Measurements from ENCODE around the gene MAPK8. TPM values are rescaled to one million over a fixed set of nuclear protein-coding genes. Genes with fewer than 3 reads are reported as not detected.

The MAPK8 gene
- total and polyA plus RNA-seq, 9 of the 15 experiments (the other 6 are each of a cell fraction or from before 2014, with no cell fraction given), result 6.4 to 159 (median 71.0) TPM

DNA sequence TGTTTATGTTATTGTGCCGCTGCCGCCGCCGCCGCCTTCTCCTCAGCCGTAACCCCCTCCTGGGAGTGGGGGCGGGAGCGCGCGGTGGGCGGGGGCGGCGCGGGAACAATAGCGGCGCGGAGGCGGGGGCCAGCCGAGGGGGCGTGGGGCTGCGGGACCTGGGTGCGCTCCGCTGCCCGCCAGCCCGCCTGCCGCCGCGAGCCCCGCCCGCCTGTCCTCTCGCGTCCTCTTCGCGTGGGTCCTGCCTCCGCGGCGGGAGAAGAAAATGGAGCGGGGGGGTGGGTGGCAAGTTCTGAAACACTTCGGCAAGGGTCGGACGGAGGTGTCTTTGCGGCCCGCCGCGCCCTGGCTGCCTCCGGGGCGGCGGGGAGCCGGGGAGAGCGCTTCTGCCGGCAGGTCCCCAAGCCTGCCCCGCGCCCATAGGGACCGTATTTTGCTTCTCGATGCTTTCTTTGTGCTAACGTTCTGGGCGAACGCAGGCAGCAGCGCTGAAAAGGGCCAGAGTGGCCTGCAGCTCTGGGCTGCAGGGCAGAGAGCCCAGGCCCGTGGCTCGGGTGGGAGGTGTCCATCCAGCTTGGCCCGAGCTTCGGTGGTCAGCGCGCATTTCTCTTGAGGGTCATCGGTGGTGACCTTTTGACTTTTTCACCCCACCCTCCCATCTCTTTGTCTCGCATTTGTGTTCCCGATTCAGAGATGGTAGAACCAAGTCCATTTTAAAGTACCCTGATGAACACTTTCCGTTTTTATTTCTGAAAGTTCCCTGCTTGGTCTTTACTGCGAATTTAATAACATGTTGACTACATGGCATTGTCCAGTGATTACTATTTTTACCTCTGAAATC is 613 bp downstream of the MAPK8 start (continued):
- TF ChIP-seq, protein P1, sequence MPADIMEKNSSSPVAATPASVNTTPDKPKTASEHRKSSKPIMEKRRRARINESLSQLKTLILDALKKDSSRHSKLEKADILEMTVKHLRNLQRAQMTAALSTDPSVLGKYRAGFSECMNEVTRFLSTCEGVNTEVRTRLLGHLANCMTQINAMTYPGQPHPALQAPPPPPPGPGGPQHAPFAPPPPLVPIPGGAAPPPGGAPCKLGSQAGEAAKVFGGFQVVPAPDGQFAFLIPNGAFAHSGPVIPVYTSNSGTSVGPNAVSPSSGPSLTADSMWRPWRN (IDR thresholded peaks at IDR 0.05; ENCODE audit: low read depth), result no peak
- TF ChIP-seq ZNF146 (CRISPR knock-in tag; IDR thresholded peaks at IDR 0.05; ENCODE audit: unreplicated experiment) (no peak), ZNF24 (IDR thresholded peaks at IDR 0.05) (no peak), FOXJ3 (CRISPR knock-in tag; IDR thresholded peaks at IDR 0.05) (no peak), PYGO2 (tag; IDR thresholded peaks at IDR 0.05) (no peak), CXXC5 (CRISPR knock-in tag; IDR thresholded peaks at IDR 0.05) (no peak), NBN (IDR thresholded peaks at IDR 0.05; ENCODE audit: low read depth) (no peak), SAFB (IDR thresholded peaks at IDR 0.05; ENCODE audit: borderline replicate concordance, low read depth, low read length) (0 out of 2 replicates have a peak, but pooled peaks have one; percentile 26), NEUROD1 (IDR thresholded peaks at IDR 0.05; ENCODE audit: borderline replicate concordance, low read depth, low read length, partially characterized antibody) (no peak), TAF1 (IDR thresholded peaks at IDR 0.05; ENCODE audit: control insufficient read depth, extremely low read depth, insufficient read depth, low read length, severe bottlenecking) (no peak), NR2F6 (CRISPR knock-in tag; IDR thresholded peaks at IDR 0.05) (0 out of 2 replicates have a peak, but pooled peaks have one; percentile 56), SP1 (CRISPR knock-in tag; IDR thresholded peaks at IDR 0.05) (peak; percentile 54)
- TF ChIP-seq, protein P2, sequence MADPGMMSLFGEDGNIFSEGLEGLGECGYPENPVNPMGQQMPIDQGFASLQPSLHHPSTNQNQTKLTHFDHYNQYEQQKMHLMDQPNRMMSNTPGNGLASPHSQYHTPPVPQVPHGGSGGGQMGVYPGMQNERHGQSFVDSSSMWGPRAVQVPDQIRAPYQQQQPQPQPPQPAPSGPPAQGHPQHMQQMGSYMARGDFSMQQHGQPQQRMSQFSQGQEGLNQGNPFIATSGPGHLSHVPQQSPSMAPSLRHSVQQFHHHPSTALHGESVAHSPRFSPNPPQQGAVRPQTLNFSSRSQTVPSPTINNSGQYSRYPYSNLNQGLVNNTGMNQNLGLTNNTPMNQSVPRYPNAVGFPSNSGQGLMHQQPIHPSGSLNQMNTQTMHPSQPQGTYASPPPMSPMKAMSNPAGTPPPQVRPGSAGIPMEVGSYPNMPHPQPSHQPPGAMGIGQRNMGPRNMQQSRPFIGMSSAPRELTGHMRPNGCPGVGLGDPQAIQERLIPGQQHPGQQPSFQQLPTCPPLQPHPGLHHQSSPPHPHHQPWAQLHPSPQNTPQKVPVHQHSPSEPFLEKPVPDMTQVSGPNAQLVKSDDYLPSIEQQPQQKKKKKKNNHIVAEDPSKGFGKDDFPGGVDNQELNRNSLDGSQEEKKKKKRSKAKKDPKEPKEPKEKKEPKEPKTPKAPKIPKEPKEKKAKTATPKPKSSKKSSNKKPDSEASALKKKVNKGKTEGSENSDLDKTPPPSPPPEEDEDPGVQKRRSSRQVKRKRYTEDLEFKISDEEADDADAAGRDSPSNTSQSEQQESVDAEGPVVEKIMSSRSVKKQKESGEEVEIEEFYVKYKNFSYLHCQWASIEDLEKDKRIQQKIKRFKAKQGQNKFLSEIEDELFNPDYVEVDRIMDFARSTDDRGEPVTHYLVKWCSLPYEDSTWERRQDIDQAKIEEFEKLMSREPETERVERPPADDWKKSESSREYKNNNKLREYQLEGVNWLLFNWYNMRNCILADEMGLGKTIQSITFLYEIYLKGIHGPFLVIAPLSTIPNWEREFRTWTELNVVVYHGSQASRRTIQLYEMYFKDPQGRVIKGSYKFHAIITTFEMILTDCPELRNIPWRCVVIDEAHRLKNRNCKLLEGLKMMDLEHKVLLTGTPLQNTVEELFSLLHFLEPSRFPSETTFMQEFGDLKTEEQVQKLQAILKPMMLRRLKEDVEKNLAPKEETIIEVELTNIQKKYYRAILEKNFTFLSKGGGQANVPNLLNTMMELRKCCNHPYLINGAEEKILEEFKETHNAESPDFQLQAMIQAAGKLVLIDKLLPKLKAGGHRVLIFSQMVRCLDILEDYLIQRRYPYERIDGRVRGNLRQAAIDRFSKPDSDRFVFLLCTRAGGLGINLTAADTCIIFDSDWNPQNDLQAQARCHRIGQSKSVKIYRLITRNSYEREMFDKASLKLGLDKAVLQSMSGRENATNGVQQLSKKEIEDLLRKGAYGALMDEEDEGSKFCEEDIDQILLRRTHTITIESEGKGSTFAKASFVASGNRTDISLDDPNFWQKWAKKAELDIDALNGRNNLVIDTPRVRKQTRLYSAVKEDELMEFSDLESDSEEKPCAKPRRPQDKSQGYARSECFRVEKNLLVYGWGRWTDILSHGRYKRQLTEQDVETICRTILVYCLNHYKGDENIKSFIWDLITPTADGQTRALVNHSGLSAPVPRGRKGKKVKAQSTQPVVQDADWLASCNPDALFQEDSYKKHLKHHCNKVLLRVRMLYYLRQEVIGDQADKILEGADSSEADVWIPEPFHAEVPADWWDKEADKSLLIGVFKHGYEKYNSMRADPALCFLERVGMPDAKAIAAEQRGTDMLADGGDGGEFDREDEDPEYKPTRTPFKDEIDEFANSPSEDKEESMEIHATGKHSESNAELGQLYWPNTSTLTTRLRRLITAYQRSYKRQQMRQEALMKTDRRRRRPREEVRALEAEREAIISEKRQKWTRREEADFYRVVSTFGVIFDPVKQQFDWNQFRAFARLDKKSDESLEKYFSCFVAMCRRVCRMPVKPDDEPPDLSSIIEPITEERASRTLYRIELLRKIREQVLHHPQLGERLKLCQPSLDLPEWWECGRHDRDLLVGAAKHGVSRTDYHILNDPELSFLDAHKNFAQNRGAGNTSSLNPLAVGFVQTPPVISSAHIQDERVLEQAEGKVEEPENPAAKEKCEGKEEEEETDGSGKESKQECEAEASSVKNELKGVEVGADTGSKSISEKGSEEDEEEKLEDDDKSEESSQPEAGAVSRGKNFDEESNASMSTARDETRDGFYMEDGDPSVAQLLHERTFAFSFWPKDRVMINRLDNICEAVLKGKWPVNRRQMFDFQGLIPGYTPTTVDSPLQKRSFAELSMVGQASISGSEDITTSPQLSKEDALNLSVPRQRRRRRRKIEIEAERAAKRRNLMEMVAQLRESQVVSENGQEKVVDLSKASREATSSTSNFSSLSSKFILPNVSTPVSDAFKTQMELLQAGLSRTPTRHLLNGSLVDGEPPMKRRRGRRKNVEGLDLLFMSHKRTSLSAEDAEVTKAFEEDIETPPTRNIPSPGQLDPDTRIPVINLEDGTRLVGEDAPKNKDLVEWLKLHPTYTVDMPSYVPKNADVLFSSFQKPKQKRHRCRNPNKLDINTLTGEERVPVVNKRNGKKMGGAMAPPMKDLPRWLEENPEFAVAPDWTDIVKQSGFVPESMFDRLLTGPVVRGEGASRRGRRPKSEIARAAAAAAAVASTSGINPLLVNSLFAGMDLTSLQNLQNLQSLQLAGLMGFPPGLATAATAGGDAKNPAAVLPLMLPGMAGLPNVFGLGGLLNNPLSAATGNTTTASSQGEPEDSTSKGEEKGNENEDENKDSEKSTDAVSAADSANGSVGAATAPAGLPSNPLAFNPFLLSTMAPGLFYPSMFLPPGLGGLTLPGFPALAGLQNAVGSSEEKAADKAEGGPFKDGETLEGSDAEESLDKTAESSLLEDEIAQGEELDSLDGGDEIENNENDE (IDR thresholded peaks at IDR 0.05; ENCODE audit: low read depth, low read length), result no peak
- TF ChIP-seq, protein P3, sequence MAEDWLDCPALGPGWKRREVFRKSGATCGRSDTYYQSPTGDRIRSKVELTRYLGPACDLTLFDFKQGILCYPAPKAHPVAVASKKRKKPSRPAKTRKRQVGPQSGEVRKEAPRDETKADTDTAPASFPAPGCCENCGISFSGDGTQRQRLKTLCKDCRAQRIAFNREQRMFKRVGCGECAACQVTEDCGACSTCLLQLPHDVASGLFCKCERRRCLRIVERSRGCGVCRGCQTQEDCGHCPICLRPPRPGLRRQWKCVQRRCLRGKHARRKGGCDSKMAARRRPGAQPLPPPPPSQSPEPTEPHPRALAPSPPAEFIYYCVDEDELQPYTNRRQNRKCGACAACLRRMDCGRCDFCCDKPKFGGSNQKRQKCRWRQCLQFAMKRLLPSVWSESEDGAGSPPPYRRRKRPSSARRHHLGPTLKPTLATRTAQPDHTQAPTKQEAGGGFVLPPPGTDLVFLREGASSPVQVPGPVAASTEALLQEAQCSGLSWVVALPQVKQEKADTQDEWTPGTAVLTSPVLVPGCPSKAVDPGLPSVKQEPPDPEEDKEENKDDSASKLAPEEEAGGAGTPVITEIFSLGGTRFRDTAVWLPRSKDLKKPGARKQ (CRISPR knock-in tag; IDR thresholded peaks at IDR 0.05), result no peak

Data from K562 (cell line).